Measurements from ENCODE around the gene FAF1.

FAF1 gene

DNA sequence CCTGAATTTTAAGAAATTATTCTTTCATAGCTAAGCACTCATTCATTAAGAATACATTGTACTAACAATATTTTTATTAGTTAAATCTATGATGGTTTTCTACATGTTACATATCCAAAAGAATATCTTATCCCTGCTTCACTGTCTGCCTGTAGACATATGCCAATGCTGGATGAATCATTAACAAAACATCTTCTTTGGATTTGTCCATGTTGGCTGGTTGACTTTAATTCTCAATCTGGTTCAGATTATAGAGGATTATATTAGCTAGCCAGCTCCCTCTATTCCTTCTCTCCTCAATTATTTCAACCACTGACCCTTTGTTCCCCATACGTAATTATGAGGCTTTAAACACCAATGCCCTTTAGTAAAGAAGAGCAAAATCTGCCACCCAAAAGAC is 398.0 kb downstream of the FAF1 start:
- TF ChIP-seq NFIC (IDR thresholded peaks at IDR 0.05) (no peak), TEAD4 (IDR thresholded peaks at IDR 0.05) (no peak)
- TF ChIP-seq, protein P1, sequence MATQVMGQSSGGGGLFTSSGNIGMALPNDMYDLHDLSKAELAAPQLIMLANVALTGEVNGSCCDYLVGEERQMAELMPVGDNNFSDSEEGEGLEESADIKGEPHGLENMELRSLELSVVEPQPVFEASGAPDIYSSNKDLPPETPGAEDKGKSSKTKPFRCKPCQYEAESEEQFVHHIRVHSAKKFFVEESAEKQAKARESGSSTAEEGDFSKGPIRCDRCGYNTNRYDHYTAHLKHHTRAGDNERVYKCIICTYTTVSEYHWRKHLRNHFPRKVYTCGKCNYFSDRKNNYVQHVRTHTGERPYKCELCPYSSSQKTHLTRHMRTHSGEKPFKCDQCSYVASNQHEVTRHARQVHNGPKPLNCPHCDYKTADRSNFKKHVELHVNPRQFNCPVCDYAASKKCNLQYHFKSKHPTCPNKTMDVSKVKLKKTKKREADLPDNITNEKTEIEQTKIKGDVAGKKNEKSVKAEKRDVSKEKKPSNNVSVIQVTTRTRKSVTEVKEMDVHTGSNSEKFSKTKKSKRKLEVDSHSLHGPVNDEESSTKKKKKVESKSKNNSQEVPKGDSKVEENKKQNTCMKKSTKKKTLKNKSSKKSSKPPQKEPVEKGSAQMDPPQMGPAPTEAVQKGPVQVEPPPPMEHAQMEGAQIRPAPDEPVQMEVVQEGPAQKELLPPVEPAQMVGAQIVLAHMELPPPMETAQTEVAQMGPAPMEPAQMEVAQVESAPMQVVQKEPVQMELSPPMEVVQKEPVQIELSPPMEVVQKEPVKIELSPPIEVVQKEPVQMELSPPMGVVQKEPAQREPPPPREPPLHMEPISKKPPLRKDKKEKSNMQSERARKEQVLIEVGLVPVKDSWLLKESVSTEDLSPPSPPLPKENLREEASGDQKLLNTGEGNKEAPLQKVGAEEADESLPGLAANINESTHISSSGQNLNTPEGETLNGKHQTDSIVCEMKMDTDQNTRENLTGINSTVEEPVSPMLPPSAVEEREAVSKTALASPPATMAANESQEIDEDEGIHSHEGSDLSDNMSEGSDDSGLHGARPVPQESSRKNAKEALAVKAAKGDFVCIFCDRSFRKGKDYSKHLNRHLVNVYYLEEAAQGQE (IDR thresholded peaks at IDR 0.05; ENCODE audit: low read depth) = no peak

DNA sequence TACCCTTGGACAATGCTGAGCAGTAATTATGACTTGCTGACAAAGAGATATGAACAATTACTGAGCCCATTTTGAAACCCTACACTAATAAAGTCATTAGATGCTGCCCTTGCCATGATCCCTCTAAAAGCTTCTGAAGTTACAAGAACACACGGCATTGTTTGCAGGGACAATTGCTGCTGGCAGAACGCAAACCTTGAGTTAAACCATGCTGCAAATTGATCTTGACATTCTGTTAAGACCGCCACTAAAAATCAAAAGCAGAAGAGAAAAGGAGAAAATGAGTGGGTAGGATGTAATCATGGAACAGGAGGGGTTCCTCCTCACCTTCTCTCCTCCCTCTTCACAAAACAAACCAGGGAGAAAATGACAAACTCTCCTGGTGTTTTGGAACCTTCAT is 400.6 kb downstream of the FAF1 start:
- TF ChIP-seq FOXM1 (IDR thresholded peaks at IDR 0.05; ENCODE audit: borderline replicate concordance, low read depth) = no peak
- TF ChIP-seq ZBTB7A (IDR thresholded peaks at IDR 0.05; ENCODE audit: low read depth) = no peak
- TF ChIP-seq EP300 (IDR thresholded peaks at IDR 0.05; ENCODE audit: borderline replicate concordance) = no peak
- TF ChIP-seq, protein P2, sequence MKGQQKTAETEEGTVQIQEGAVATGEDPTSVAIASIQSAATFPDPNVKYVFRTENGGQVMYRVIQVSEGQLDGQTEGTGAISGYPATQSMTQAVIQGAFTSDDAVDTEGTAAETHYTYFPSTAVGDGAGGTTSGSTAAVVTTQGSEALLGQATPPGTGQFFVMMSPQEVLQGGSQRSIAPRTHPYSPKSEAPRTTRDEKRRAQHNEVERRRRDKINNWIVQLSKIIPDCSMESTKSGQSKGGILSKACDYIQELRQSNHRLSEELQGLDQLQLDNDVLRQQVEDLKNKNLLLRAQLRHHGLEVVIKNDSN (IDR thresholded peaks at IDR 0.05) = no peak
- TF ChIP-seq CEBPB (IDR thresholded peaks at IDR 0.05) = no peak
- TF ChIP-seq EGR1 (IDR thresholded peaks at IDR 0.05) = no peak
- TF ChIP-seq TEAD4 (IDR thresholded peaks at IDR 0.05) = no peak
- no peak for TF ChIP-seq RAD21 (IDR thresholded peaks at IDR 0.05; ENCODE audit: low read depth)
- no peak for TF ChIP-seq YY1 (IDR thresholded peaks at IDR 0.05; ENCODE audit: low read depth)
- TF ChIP-seq, protein P3, sequence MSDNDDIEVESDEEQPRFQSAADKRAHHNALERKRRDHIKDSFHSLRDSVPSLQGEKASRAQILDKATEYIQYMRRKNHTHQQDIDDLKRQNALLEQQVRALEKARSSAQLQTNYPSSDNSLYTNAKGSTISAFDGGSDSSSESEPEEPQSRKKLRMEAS (IDR thresholded peaks at IDR 0.05) = no peak
- TF ChIP-seq NFIC (IDR thresholded peaks at IDR 0.05) = no peak
- TF ChIP-seq TCF12 (IDR thresholded peaks at IDR 0.05; ENCODE audit: low read depth) = no peak
- TF ChIP-seq TAF1 (IDR thresholded peaks at IDR 0.05; ENCODE audit: low read depth) = no peak
- no peak for TF ChIP-seq CREB1 (IDR thresholded peaks at IDR 0.05; ENCODE audit: low read depth)
- TF ChIP-seq, protein P1 (IDR thresholded peaks at IDR 0.05; ENCODE audit: low read depth) = no peak

DNA sequence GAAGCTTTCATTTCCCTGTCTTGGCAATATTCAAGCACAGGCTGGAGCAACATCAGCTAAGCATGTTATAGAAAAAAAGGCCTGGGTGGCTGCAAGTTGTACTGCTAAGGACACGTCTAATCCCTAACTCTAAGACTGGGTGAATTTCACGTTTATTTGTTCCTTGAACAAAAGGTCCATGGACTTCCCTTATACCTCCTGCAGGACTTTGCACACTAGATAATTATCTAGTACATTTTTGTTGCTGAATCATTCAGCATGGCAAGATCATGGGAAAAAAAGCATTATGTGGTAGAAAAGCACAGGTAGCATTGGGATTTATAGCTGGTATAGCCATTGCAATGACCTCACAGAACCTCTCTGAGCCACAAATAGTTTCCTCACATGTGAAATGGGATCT is 406.1 kb downstream of the FAF1 start:
- TF ChIP-seq FOXM1 (IDR thresholded peaks at IDR 0.05; ENCODE audit: borderline replicate concordance, low read depth) = no peak
- TF ChIP-seq CEBPB (IDR thresholded peaks at IDR 0.05) = no peak
- TF ChIP-seq YY1 (IDR thresholded peaks at IDR 0.05; ENCODE audit: low read depth) = no peak
- TF ChIP-seq TEAD4 (IDR thresholded peaks at IDR 0.05) = no peak
- no peak for TF ChIP-seq EP300 (IDR thresholded peaks at IDR 0.05; ENCODE audit: borderline replicate concordance)
- TF ChIP-seq, protein P2 (IDR thresholded peaks at IDR 0.05) = no peak
- TF ChIP-seq EGR1 (IDR thresholded peaks at IDR 0.05) = no peak
- no peak for TF ChIP-seq CREB1 (IDR thresholded peaks at IDR 0.05; ENCODE audit: low read depth)
- no peak for TF ChIP-seq NFIC (IDR thresholded peaks at IDR 0.05)
- no peak for TF ChIP-seq TAF1 (IDR thresholded peaks at IDR 0.05; ENCODE audit: low read depth)
- TF ChIP-seq TCF12 (IDR thresholded peaks at IDR 0.05; ENCODE audit: low read depth) = no peak
- no peak for TF ChIP-seq ZBTB7A (IDR thresholded peaks at IDR 0.05; ENCODE audit: low read depth)
- TF ChIP-seq, protein P3 (IDR thresholded peaks at IDR 0.05) = no peak
- TF ChIP-seq RAD21 (IDR thresholded peaks at IDR 0.05; ENCODE audit: low read depth) = no peak
- TF ChIP-seq, protein P1 (IDR thresholded peaks at IDR 0.05; ENCODE audit: low read depth) = no peak

DNA sequence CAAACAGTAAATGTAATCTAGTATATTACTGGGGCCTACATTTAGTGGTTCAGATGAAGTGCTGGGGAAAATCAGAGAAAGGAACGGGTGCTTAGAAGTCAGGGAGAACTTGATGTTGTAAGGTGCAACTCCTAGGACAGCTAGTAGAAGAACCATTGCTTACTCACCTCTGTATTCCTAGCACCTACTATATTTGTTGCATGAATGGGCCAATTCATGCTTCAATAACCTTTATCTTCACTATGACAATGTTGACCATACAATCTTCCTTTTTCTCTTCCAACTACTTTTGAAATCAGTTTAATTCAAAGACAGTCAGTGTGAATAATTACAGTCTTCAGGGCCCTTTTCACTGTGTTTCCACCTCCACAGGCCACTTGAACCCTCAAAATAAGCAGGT is 411.8 kb downstream of the FAF1 start:
- TF ChIP-seq TEAD4 (IDR thresholded peaks at IDR 0.05) (no peak), NFIC (IDR thresholded peaks at IDR 0.05) (no peak), EGR1 (IDR thresholded peaks at IDR 0.05) (no peak), YY1 (IDR thresholded peaks at IDR 0.05; ENCODE audit: low read depth) (no peak), CREB1 (IDR thresholded peaks at IDR 0.05; ENCODE audit: low read depth) (no peak), TCF12 (IDR thresholded peaks at IDR 0.05; ENCODE audit: low read depth) (no peak), TAF1 (IDR thresholded peaks at IDR 0.05; ENCODE audit: low read depth) (no peak), RAD21 (IDR thresholded peaks at IDR 0.05; ENCODE audit: low read depth) (no peak), ZBTB7A (IDR thresholded peaks at IDR 0.05; ENCODE audit: low read depth) (no peak), FOXM1 (IDR thresholded peaks at IDR 0.05; ENCODE audit: borderline replicate concordance, low read depth) (no peak)
- TF ChIP-seq, protein P1 (IDR thresholded peaks at IDR 0.05; ENCODE audit: low read depth) = no peak
- TF ChIP-seq, protein P2 (IDR thresholded peaks at IDR 0.05) = no peak
- TF ChIP-seq, protein P3 (IDR thresholded peaks at IDR 0.05) = no peak
